HuH-7.5 (cell line): ENCODE data around the gene OPN1SW.

Source experiments
- DNase-seq: peaks from one replicate; pipeline ENCODE4 v3.0.0; 2011; ENCODE audit warnings: low spot score

OPN1SW gene

DNA sequence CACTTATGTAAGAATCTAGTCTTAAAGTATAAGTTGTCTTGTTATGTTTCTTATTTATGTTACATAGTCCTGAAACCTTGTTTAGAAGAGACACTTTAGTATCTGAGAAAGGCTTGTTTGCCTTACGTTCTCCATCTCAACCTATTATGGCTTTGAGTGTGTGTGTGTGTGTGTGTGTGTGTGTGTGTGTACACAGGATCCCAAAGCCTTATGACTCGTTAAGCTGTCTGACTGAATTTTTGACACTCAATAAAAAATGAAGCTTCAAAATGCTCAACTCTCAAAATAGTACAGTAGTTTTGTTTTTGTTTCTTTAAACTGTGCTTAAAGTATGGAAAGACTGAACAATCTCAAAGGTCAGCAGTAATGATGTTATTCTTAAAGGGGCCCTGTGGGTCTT, 18.4 kb downstream of the OPN1SW start:
- no peak for DNase-seq

GRCh38 chr7:128755819-128756476, 19.6 kb downstream of the OPN1SW start:
- DNase-seq: no peak

DNA sequence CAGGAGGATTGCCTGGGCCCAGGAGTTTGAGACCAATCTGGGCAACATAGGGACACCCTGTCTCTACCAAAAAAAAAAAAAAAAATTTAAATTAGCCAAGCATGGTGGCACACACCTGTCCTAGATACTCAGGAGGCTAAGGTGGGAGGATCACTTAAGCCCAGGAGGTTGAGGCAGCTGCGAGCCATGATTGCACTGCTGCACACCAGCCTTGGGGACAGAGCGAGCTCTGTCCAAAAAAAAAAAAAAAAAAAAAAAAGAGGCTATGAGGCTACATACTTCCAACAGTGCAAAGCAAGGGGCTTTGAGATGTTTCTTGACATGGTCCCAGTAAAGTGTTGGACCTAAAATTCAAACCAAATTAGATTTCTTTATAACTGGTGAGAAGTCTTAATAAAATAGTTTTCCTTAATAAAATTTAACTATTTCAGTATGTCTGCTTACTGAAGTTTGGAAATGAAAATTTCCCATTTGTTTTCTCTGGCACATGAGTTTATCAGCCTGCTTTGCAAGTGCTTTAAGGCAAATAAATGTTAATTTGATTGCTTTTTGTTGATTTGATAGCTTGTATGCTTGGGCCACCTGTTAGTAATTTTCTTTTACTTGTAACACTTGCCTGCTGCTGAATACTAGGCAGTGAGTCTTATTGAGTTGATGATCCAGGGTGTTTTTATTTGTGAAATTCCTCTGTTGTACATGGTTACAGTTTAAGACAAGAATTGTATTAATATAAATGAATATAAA, 20.3 kb downstream of the OPN1SW start:
- no peak for DNase-seq

- DNase-seq: no peak
Observed at GRCh38 chr7:128752251-128752650, 23.3 kb downstream of the OPN1SW start.

DNA sequence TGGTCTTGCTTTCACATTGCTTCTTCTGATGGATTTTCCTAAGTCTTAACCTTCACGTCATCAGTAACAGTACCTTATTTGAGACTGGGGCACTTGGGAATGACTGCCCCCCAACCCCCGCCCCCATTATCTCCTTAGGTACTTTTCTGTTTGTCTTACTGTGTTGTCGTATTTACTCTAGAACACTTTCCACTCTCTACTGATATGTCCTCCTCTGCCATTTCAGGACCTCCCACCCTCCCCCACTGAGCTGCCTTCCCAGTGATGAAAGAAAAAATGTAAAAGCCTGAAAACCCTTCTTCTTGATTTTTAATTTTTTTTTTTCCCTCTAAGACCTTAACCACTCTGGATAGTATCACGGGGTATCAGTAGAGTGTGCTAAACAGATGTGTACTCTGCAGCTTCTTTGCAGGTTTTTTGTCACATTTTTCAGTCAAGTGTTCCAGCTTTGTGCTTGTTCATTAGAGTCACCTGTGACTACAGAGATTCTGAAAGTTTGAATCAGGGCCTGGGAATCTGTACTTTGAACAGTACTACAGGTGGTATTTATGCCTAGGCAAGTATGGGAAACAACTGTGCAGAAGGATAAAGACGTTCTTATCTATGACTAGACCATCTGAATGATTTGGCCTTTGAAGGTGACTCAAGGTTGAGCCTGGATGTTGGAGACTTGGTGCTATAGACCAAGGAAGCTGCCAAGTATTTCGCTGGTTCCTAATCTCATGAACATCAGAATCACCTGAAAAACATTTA, 28.1 kb downstream of the OPN1SW start:
- no peak for DNase-seq

DNA sequence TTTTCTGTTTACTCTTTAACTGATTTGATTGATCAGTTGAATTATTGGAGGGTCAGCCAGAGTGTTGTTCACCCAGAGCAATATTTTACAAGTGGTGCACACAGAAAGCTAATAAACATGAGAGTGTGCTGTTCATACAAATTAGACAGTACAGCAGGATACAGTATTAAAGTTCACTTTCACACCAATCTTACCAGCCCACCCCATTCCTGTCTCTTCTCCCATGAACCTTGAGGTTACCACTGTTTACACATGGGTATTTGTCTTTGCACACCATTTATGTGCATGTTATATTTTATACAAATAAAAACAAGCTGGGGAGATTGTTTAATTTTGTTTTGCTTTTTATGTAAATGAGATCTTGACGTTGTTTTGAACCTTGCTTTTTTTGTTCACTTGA, 29.9 kb downstream of the OPN1SW start:
- DNase-seq: no peak

- DNase-seq: no peak
Observed at GRCh38 chr7:128744366-128744905, 31.2 kb downstream of the OPN1SW start.

DNA sequence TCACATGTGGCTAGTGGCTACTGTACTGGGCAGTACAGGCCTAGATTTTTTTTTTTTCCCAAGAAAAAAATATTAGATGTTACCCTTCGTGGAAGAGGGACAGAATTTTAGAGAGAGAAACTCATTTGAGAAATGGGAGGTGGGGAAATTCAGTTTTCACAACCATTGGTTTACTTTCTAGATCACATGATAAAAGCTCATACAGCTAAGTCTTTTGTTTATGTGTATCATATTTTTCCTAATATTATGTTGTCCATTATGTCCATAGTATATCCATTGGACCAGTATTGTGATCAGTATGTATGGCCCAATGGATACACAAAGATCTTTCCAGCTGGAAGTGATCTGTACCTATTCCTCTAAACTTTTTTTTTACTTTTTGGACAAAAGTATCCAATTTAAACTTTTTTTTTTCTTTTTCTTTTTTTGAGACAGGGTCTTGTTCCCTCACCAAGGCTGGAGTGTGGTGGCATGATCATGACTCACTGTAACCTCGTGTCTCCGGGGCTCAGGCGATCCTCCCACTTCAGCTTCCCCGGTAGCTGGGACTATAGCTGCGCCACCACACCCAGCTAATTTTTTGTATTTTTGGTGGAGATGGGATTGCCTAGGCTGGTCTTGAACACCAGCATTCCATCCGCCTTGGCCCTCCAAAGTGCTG, 32.4 kb downstream of the OPN1SW start:
- no peak for DNase-seq

DNA sequence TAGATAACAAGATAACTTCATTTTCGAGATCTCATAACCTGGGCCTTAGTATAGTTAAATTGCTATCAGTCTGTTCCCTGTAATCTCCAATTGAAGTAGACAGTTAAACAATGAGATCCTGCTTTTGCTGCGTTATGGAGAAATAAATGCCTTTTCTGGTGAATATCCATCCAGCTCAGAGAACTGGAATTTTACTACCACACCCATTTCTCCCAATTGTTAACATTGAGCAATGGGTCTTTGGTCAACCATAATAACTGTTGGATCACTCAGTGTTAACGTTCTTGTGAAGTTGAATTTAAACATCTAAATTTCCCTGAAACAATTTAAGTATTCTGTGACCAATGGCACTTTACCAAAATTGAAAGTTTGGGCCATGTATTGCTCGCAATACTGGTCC, 33.4 kb downstream of the OPN1SW start:
- DNase-seq: no peak

DNA sequence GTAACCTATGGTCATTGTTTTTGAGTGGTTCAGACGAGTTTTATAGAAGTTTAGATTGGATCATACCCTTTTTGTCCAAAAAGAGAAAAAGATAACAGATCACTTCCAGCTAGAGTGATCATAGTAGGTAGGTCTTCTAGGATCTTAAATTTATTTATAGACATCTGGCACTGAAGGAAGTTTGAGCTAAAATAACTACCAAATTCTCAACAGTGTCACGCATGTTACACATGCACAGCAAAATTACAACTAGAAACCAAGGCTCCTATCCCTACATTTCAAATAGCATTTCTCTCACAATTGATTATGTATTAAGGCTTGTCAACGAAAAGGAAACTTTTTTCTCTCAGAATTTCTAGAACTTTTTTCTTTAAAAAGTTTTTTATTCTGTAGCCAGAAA, 34.1 kb downstream of the OPN1SW start:
- no peak for DNase-seq

- DNase-seq: no peak
Observed at GRCh38 chr7:128740996-128741395, 34.6 kb downstream of the OPN1SW start.

DNA sequence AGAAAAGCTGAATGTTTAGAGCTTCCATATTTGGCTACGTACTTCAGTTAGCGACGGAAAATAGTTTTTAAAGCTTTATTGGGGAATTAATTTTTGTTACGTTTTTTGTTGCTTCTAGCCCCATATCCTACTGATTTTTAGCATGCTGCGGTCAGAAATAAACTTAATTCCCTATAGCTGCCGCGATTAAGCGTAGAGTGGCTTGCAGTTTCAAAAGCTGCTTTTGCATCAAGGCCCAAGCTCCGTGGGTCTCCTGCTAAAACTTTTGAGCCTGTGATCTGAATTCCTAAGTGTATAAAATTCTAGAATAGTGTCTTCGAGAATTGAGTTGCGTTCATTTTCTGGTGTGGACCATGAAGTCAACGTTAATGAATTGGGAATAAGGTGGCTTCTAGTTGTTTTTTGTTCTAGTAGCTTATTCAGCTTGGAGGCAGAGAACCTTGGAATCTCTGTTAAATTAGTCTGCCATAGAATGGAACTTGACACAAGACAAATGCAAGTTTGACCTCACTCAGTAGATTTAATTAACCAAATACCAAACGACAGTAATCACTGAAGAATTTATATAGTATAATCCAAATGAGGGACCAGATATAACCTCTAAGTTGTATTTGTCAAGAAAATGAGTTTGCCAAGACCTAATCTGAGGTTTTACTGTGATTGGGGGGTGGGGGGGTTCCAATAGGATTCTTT, 35.5 kb downstream of the OPN1SW start:
- no peak for DNase-seq

DNA sequence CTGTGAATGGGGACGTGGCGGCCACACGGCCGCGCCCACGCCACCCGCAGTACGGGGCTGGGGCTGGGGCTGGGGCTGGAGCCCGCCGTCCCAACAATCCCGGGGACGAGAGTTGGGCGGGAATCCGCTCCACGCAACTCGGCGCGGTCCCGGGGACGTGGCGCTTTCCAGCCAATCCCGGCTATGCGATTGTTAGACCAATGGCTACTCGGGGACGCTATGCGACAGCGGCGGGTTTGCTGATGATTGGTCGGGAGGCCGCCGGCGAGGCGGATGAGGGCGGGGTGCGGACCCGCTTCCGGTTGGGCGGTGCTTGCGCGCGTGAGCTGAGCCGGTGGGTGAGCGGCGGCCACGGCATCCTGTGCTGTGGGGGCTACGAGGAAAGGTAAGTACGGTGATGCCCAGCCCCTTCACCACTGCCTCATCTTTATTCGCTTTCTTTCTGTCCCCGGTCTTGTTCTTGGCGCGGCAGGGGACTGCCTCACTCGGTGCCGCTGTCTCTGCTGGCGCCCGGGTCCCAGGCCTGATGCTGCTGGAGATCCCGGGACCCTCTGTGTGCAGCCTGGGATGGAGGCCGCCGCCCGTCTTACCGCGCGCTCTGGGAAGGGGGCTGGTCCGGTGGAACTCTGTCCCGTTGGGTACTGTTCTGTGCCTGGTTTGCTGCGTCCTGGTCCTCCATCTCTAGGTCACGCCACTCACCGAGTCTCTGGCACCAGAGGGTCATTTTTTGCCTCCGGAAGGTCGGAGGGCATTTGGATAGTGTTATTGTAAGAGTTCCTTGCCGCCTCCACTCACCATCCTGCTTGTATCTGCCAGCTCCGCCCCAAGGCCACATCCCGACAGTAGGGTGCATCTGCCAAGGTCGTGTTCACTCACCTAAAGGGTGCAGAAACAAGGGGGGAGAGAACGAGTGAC, 36.3 kb downstream of the OPN1SW start, which contains the start of gene CALU:
CALU (plus strand) TSS at position 312 of the 915 bp plus-strand sequence. CDS start 9,225 bp downstream, outside the sequence.
- peak; percentile 97 for DNase-seq

DNA sequence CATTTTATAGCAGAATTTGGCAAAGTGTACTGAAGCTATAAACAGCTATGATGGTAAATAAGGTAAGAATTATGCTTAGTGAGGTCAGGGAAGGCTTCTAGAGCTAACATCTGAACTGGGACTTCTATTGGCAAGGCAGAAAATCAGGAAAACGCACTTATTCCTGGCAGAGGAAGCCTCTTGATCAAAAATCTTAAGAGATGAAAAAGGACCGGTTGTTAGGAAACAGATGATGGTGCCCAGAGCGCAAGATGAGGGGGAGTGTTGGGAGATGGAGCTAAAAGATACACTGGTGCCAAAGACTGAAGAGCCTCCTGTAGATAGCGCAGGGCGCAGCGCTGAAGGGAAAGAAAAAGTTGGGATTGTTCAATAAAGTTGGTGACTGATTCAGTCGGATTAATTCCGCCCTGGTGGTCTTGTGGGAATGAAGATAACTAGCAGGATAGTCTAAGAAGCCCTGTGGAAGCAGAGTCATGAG, 37.0 kb downstream of the OPN1SW start:
- peak; percentile 29 for DNase-seq

GRCh38 chr7:128737867-128738385, 37.7 kb downstream of the OPN1SW start:
- no peak for DNase-seq

DNA sequence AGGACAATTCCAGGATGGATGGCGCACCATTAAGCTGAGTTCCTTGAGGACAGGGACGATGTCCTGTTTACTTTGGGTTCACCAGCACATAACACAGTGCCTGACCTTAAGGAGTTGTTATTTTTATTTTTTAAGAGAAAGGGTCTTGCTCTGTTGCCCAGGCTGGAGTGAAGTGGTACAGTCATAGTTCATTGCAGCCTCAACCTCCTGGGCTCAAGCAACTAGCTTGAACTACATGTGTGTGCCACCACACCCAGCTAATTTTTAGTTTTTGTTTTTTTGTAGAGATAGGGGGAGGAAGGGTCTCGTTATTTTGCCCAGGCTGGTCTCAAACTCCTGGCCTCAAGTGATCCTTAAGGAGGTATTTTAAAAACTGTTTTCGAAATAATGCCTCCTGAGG, 38.2 kb downstream of the OPN1SW start:
- no peak for DNase-seq

DNA sequence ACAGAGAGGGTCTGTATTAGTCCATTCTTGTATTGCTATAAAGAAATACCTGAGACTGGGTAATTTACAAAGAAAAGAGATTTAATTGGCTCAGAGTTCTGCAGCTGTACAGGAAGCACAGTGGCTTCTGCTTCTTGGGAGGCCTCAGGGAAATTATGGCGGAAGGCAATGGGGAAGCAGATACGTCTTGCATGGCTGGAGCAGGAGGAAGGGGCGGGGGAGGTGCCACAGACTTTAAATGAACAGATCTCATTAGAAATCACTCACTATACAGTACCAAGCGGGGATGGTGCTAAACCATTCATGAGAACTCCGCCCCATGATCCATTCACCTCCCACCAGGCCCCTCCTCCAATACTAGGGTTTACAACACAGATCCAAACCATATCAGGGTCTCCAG, 40.2 kb downstream of the OPN1SW start:
- no peak for DNase-seq

DNA sequence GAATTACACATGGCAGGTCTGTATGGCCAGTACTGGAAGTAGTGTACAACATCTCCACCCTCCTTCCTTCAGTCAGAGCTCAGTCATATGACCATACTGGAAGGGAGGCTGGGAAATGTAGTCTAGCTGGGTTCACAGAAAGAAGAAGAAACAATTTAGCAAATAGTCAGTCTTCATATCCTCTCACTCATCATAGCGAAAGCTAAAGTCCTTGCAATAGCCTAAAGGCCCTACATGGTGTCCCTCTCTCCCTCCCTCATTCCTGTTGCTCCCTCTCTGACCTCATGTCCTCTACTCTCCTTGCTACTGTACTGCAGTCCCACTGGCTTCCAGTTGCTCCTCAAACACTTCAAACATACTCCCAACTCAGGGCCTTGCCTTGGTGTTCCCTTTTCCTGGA, 40.7 kb downstream of the OPN1SW start:
- no peak for DNase-seq

DNA sequence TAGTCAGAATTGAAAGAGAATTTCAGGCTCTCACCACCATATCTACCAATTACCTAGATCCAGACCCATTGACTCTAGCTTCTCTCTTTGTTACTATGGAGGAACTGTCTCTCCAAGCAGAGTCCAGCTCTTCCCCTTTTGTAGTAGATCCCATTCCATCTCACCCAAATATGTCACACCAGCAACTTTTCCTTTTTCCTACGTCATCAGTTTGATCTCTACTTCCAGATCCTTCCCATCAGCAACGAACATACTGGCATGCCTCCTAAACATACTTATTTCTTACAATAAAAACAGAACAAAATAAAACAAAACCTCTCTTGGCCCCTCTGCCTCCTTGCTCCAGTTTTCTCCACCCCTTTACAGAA, 42.3 kb downstream of the OPN1SW start:
- no peak for DNase-seq
